HG03571 (cell line): ENCODE results near the gene RFX6.
A peak's percentile ranks its signal among the peaks of the same experiment; 100 is the strongest.

Experiments used
- ATAC-seq: cut with Tn5 transposase; IDR thresholded peaks from one replicate; pipeline ENCODE4 v1.9.1; 2021; ENCODE audit not compliant: unreplicated experiment

Gene RFX6

DNA sequence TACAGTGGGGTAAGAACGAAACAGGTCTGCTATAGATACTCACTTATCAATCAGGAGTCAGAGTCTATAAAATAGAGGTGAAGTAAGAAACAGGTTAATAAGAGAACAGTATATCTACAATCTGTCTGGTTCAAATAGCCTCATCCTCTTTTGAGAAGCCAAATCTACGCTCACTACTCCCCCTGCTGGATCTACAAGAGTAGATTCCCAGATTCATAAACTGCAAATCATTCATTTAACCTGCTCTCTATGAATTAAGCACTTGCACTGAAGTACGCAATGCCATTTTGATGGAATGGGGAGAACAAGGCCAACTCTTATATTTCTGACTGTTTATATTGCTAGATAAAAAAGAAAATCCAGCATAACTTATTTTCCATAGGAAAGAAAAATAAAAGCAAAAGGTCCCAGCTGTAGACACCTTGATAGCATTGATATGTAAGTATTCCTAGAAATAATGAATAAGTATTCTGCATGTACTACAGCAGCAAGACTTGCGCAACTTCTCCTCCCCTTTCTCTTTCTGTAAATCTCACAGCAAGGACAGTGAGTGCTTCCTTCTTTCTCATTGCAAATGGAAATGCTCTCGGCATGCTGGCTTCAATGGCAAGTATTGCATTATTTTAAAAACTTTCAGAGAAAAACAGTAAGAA lies 92.3 kb downstream of the RFX6 start:
- ATAC-seq: peak; percentile 74

DNA sequence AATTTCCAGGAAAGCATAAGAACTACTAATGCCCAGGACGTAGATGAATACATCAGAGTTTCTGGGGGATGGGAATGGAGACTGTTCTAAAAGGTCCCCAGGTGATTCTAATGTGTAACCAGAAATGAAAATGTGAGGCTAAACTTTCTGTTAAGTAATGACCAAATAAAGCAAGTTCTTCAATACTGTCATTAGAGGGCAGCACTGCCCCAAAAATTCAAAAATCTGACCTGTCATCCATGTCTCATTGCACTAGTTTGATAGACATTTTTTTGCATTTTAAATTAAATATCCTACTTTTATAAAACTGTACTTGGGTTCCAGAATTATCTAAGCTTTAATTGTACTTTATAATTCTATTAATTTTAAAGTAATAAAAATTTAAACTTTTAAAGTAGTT lies 94.9 kb downstream of the RFX6 start:
- peak; percentile 43 for ATAC-seq

DNA sequence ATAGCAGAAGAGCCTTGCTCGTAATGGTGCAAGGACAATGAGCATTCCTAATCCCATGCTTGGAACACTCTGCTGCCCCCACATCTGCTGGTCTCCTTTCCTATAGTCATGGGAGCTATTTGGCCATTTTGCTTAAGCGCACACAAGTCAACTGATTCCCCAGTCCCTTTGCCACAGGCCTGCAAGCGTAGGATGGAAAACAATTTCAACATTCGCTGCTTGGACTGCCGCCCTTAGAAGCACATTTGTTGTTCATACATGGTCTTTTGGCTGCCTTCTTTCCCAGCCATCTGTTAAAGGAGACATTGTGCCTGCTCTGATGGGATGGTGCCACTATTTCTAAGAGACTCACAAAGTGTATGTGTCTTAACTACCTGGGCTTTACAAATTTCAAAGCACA lies 96.9 kb downstream of the RFX6 start:
- no peak for ATAC-seq

DNA sequence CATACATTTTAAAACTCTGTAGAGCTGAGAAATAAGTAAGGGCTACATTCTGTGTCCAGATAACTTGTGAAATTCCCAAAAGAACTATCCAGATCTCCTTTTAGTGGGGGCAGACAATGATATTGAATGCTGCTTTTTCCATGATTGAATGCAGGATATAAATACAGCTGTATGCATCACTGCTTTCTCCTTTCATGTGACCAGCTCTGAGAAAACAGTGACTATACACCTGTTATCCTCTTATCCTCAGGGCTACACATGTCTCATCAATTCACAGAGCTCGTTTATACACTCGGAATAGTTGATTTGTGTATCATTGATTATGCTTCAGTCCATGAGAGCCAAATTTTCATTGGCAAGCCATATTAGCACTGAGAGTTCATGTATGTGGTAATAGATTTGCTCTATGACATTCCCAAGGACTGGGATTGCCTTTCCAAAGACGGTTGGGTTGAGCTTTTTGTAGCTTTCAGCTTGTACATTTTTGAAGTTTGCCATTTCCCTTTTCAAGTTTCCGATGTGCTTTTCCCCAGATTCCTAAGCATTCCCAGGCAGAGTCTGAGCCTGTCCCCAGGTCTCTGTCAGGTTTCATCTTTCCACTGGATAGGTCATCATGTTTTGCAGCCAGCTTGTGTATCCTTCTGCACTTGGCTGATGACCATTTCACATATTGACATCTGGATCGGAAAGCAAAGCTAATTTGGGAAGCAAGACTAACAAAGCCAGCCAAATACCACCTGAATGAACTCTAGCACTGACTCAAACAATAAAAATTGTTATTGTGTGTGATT lies 97.7 kb downstream of the RFX6 start:
- ATAC-seq: no peak

DNA sequence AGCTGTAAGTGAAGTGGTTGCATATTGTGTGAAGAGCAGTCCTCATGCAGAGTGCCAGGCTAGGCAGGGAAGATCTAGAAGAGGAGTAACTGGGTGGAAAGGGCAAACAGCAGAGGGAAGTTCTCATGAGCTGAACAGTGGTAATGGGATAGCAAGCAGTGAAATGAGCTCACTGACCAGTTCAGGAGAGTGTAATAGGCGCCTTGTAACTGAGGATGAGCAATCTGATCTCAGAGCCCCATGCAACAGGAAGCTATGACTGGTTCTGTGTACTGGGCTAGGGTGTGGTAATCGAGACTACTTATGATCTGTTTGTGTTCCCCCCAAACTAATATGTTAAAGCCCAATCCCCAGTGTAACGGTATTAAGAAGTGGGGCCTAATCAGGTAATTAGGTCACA lies 98.6 kb downstream of the RFX6 start:
- ATAC-seq: no peak

DNA sequence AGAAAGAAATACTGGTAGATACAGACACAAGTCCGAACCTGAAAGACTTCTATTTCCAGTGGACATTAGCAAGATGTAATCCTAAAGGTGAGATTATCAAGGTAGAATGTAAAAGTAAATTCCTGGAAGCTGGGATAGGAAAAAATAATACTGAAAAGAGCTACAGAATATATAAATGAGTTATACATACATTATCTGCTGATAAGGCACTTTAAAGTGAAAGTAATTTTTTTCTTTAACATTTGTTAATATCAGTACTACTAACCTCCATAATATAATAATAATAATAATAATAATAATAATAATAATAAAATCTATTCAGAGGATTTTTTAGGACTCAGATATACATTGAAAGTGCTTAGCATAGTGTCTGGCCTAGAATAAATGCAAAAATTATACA lies 102.5 kb downstream of the RFX6 start:
- no peak for ATAC-seq
